ENCODE results near the gene RPL13.
A peak's percentile ranks its signal among the peaks of the same experiment; 100 is the strongest.
"Not testable (repeated sequence)": the region's sequence is repeated elsewhere in the genome, so short reads cannot be mapped to it uniquely, and the experiment has no call there.

Gene RPL13

DNA sequence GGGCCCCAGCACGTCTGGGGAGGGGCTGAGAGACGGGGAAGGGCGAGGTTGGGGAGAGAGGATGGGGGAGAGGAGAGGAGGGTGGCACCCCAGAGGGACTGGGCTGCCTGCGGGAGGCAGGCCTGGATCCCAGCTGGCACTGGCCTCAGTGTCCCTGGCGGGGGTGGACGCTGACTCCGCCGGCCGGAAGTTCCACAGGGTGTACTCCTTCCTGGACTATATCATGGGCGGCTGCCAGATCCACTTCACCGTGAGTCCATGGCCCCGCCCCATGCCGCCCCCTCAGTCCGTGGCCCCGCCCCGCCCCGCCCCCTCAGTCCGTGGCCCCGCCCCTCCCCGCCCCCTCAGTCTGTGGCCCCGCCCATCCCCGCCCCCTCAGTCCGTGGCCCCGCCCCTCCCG is 26.4 kb downstream of the RPL13 start:
- Histone ChIP-seq H3K18ac (ENCODE audit: low read depth in 1 of 2, low read length in 2 of 2) (no peak overlapping the region), H3K9ac (ENCODE audit: low read length) (no peak overlapping the region), H3K4me1 (ENCODE audit: control insufficient read depth, insufficient read depth, low read depth, low read length) (peaks cover 26% of the 10 kb centered on the region), H4K8ac (ENCODE audit: low read length) (peak overlapping the region; percentile 28), H2BK120ac (ENCODE audit: low read depth, low read length) (no peak overlapping the region), H3K4ac (ENCODE audit: low read depth in 1 of 2, low read length in 2 of 2) (peak overlapping the region in 1 of 2 experiments; percentile 79), H2BK5ac (ENCODE audit: low read depth, low read length, poor library complexity, severe bottlenecking) (no peak overlapping the region), H3K27ac (ENCODE audit: low read length, poor library complexity, severe bottlenecking) (no peak overlapping the region), H4K91ac (ENCODE audit: low read length) (peak overlapping the region; percentile 34), H3K79me1 (replicated peaks; ENCODE audit: low read length, poor library complexity, severe bottlenecking) (peaks cover 2% of the 10 kb centered on the region), H3K27me3 (ENCODE audit: control insufficient read depth in 1 of 2, insufficient read depth in 1 of 2, low read length in 2 of 2) (no peaks in the 10 kb centered on the region), H2BK15ac (ENCODE audit: low read depth, poor library complexity, severe bottlenecking) (peak overlapping the region; percentile 58), H3K14ac (ENCODE audit: low read length in 2 of 2) (no peak overlapping the region), H2BK12ac (ENCODE audit: low read length in 2 of 2) (peak overlapping the region in 1 of 2 experiments; percentile 72), H2AK5ac (ENCODE audit: low read length, severe bottlenecking) (peak overlapping the region; percentile 55), H3K4me3 (ENCODE audit: insufficient read depth in 1 of 2, low read depth in 1 of 2, low read length in 2 of 2) (no peak overlapping the region), H3K23ac (ENCODE audit: low read length in 2 of 2) (no peak overlapping the region), H2AFZ (ENCODE audit: low read depth, low read length) (no peak overlapping the region), H3K36me3 (ENCODE audit: control insufficient read depth in 1 of 2, insufficient read depth in 2 of 2, low read depth in 1 of 2, low read length in 2 of 2) (peaks cover 0 to 15% of the 10 kb centered on the region in 2 experiments), H3K4me2 (ENCODE audit: low read length, poor library complexity, severe bottlenecking) (no peak overlapping the region), H3K9me3 (ENCODE audit: control insufficient read depth, low read length) (no peaks in the 10 kb centered on the region)
- WGBS = 98% methylated on average over 4 of the region's 25 CpGs
- DNase-seq = no peak

DNA sequence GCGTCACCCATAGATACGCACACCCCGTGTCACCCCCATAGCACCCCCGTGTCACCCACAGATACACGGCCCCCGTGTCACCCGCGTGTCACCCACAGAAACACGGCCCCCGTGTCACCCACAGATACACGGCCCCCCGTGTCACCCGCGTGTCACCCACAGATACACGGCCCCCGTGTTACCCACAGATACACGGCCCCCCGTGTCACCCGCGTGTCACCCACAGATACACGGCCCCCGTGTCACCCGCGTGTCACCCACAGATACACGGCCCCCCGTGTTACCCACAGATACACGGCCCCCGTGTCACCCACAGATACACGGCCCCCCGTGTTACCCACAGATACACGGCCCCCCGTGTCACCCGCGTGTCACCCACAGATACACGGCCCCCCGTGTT is 27.2 kb downstream of the RPL13 start:
- DNase-seq; H2BK12ac ChIP-seq (ENCODE audit: low read length in 2 of 2); H2BK15ac ChIP-seq (ENCODE audit: low read depth, poor library complexity, severe bottlenecking); H3K23ac ChIP-seq (ENCODE audit: low read length in 2 of 2); H3K14ac ChIP-seq (ENCODE audit: low read length in 2 of 2); H2AK5ac ChIP-seq (ENCODE audit: low read length, severe bottlenecking); H3K4me2 ChIP-seq (ENCODE audit: low read length, poor library complexity, severe bottlenecking); H3K4ac ChIP-seq (ENCODE audit: low read depth in 1 of 2, low read length in 2 of 2); H3K79me1 ChIP-seq (replicated peaks; ENCODE audit: low read length, poor library complexity, severe bottlenecking); H3K4me3 ChIP-seq (ENCODE audit: insufficient read depth in 1 of 2, low read depth in 1 of 2, low read length in 2 of 2); H4K91ac ChIP-seq (ENCODE audit: low read length); H3K9me3 ChIP-seq (ENCODE audit: control insufficient read depth, low read length); H2AFZ ChIP-seq (ENCODE audit: low read depth, low read length); H2BK120ac ChIP-seq (ENCODE audit: low read depth, low read length); H3K18ac ChIP-seq (ENCODE audit: low read depth in 1 of 2, low read length in 2 of 2); H3K27me3 ChIP-seq (ENCODE audit: control insufficient read depth in 1 of 2, insufficient read depth in 1 of 2, low read length in 2 of 2); H2BK5ac ChIP-seq (ENCODE audit: low read depth, low read length, poor library complexity, severe bottlenecking); H3K27ac ChIP-seq (ENCODE audit: low read length, poor library complexity, severe bottlenecking); H3K9ac ChIP-seq (ENCODE audit: low read length); H4K8ac ChIP-seq (ENCODE audit: low read length): not testable (repeated sequence)
- H3K4me1 ChIP-seq (ENCODE audit: control insufficient read depth, insufficient read depth, low read depth, low read length) = peaks cover 18% of the 10 kb centered on the region
- 95% methylated on average over 18 of the region's 36 CpGs for WGBS
- peaks cover 0 to 14% of the 10 kb centered on the region in 2 experiments for H3K36me3 ChIP-seq (ENCODE audit: control insufficient read depth in 1 of 2, insufficient read depth in 2 of 2, low read depth in 1 of 2, low read length in 2 of 2)

DNA sequence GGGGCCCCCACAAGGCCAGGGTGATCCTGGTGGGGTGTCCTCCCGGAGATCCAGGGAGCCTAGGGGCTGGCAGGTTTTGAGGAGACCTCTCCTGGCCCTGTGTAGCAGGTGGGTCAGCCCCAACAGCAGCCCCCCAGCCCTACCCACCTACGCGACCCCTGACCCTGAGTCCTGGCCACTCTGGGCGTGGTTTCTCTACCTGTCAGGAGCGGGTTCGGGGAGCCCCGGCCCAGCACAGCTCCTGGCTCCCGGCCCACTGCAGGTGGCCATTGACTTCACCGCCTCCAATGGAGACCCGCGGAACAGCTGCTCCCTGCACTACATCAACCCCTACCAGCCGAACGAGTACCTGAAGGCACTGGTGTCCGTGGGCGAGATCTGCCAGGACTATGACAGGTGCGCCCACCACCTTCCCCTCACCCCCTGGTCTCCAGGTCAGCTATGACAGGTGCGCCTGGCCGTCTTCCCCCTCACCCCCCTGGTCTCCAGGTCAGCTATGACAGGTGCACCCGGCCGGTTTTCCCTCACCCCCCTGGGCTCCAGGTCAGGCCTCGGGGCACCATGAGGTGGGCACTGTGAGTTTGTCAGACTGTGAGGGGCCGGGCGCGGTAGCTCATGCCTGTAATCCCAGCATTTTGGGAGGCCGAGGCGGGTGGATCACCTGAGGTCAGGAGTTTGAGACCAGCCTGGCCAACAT is 28.1 kb downstream of the RPL13 start:
- H4K8ac ChIP-seq (ENCODE audit: low read length) = no peak overlapping the region
- WGBS = 97% methylated on average over 26 of the region's 26 CpGs
- no peak for DNase-seq

GRCh38 chr16:89589241-89589926 is 28.9 kb downstream of the RPL13 start:
- DNase-seq = no peak
- Histone ChIP-seq H2AK5ac (ENCODE audit: low read length, severe bottlenecking) (no peak overlapping the region), H3K23ac (ENCODE audit: low read length in 2 of 2) (no peak overlapping the region), H3K27ac (ENCODE audit: low read length, poor library complexity, severe bottlenecking) (no peak overlapping the region), H4K91ac (ENCODE audit: low read length) (no peak overlapping the region), H2BK15ac (ENCODE audit: low read depth, poor library complexity, severe bottlenecking) (no peak overlapping the region), H3K14ac (ENCODE audit: low read length in 2 of 2) (no peak overlapping the region), H3K4me3 (ENCODE audit: insufficient read depth in 1 of 2, low read depth in 1 of 2, low read length in 2 of 2) (no peak overlapping the region), H3K9me3 (ENCODE audit: control insufficient read depth, low read length) (no peaks in the 10 kb centered on the region), H3K18ac (ENCODE audit: low read depth in 1 of 2, low read length in 2 of 2) (no peak overlapping the region), H2BK5ac (ENCODE audit: low read depth, low read length, poor library complexity, severe bottlenecking) (no peak overlapping the region), H2BK120ac (ENCODE audit: low read depth, low read length) (no peak overlapping the region), H2AFZ (ENCODE audit: low read depth, low read length) (no peak overlapping the region), H3K4ac (ENCODE audit: low read depth in 1 of 2, low read length in 2 of 2) (no peak overlapping the region), H3K79me1 (replicated peaks; ENCODE audit: low read length, poor library complexity, severe bottlenecking) (no peaks in the 10 kb centered on the region), H3K36me3 (ENCODE audit: control insufficient read depth in 1 of 2, insufficient read depth in 2 of 2, low read depth in 1 of 2, low read length in 2 of 2) (peaks cover 0 to 5% of the 10 kb centered on the region in 2 experiments), H3K27me3 (ENCODE audit: control insufficient read depth in 1 of 2, insufficient read depth in 1 of 2, low read length in 2 of 2) (no peaks in the 10 kb centered on the region), H3K4me1 (ENCODE audit: control insufficient read depth, insufficient read depth, low read depth, low read length) (peaks cover 10% of the 10 kb centered on the region), H3K9ac (ENCODE audit: low read length) (no peak overlapping the region), H2BK12ac (ENCODE audit: low read length in 2 of 2) (no peak overlapping the region), H3K4me2 (ENCODE audit: low read length, poor library complexity, severe bottlenecking) (no peak overlapping the region), H4K8ac (ENCODE audit: low read length) (no peak overlapping the region)
- WGBS = 93% methylated on average over 21 of the region's 21 CpGs

More for the DNA sequence above, 28.1 kb downstream of the RPL13 start:
- no peaks in the 10 kb centered on the region for H3K27me3 ChIP-seq (ENCODE audit: control insufficient read depth in 1 of 2, insufficient read depth in 1 of 2, low read length in 2 of 2)
- H2BK15ac ChIP-seq (ENCODE audit: low read depth, poor library complexity, severe bottlenecking) = peak overlapping the region; percentile 26
- H3K23ac ChIP-seq (ENCODE audit: low read length in 2 of 2) = no peak overlapping the region
- no peak overlapping the region for H2AK5ac ChIP-seq (ENCODE audit: low read length, severe bottlenecking)
- H3K27ac ChIP-seq (ENCODE audit: low read length, poor library complexity, severe bottlenecking) = no peak overlapping the region
- H3K18ac ChIP-seq (ENCODE audit: low read depth in 1 of 2, low read length in 2 of 2) = no peak overlapping the region
- no peak overlapping the region for H3K4me3 ChIP-seq (ENCODE audit: insufficient read depth in 1 of 2, low read depth in 1 of 2, low read length in 2 of 2)
- peaks cover 0 to 10% of the 10 kb centered on the region in 2 experiments for H3K36me3 ChIP-seq (ENCODE audit: control insufficient read depth in 1 of 2, insufficient read depth in 2 of 2, low read depth in 1 of 2, low read length in 2 of 2)
- no peaks in the 10 kb centered on the region for H3K79me1 ChIP-seq (replicated peaks; ENCODE audit: low read length, poor library complexity, severe bottlenecking)
- H2BK12ac ChIP-seq (ENCODE audit: low read length in 2 of 2) = no peak overlapping the region
- H3K14ac ChIP-seq (ENCODE audit: low read length in 2 of 2) = no peak overlapping the region
- no peak overlapping the region for H3K4ac ChIP-seq (ENCODE audit: low read depth in 1 of 2, low read length in 2 of 2)
- peaks cover 12% of the 10 kb centered on the region for H3K4me1 ChIP-seq (ENCODE audit: control insufficient read depth, insufficient read depth, low read depth, low read length)
- H3K9me3 ChIP-seq (ENCODE audit: control insufficient read depth, low read length) = no peaks in the 10 kb centered on the region
- H2AFZ ChIP-seq (ENCODE audit: low read depth, low read length) = no peak overlapping the region
- no peak overlapping the region for H4K91ac ChIP-seq (ENCODE audit: low read length)
- H2BK5ac ChIP-seq (ENCODE audit: low read depth, low read length, poor library complexity, severe bottlenecking) = no peak overlapping the region
- no peak overlapping the region for H3K9ac ChIP-seq (ENCODE audit: low read length)
- no peak overlapping the region for H2BK120ac ChIP-seq (ENCODE audit: low read depth, low read length)
- H3K4me2 ChIP-seq (ENCODE audit: low read length, poor library complexity, severe bottlenecking) = no peak overlapping the region

Data from mesenchymal stem cell (in vitro differentiated cells and primary cell).